Measurements from ENCODE around the gene VANGL2. TPM values are rescaled to one million over a fixed set of nuclear protein-coding genes. Genes with fewer than 3 reads are reported as not detected.

Gene VANGL2
- total and polyA plus RNA-seq, 2 of the 4 experiments (the other 2 are of a cell fraction), result 0.36 to 3.6 TPM

GRCh38 chr1:160425847-160426246 lies 25.5 kb downstream of the VANGL2 start:
- no TSS peak for BruUV-seq (replicated peaks)
- Histone ChIP-seq H3K9me3 (ENCODE audit: control insufficient read depth, insufficient read depth, low read length) (no peaks in the 10 kb centered on the region), H3K79me1 (ENCODE audit: low read depth in 1 of 2, low read length in 2 of 2) (no peaks in the 10 kb centered on the region), H3K4me3 (ENCODE audit: insufficient read depth, low read depth, low read length) (no peak overlapping the region), H3K14ac (replicated peaks; ENCODE audit: low read depth, low read length) (no peak overlapping the region), H3K27me3 (ENCODE audit: control insufficient read depth, insufficient read depth, low read length) (no peaks in the 10 kb centered on the region), H3K18ac (ENCODE audit: low read depth, low read length) (no peak overlapping the region), H4K20me1 (ENCODE audit: insufficient read depth, low read length) (no peaks in the 10 kb centered on the region; the same call in 1 of the 2 replicates), H3K23ac (ENCODE audit: low read depth, low read length) (no peak overlapping the region), H2BK15ac (ENCODE audit: low read depth, low read length) (no peak overlapping the region), H2AFZ (replicated peaks; ENCODE audit: low read length, poor library complexity) (no peak overlapping the region), H4K5ac (ENCODE audit: low read depth, low read length) (no peak overlapping the region), H4K8ac (ENCODE audit: low read depth in 2 of 2, low read length in 2 of 2) (no peak overlapping the region), H3K27ac (ENCODE audit: insufficient read depth, low read length) (no peak overlapping the region), H2AK5ac (ENCODE audit: low read depth, low read length) (no peak overlapping the region), H3K9me1 (ENCODE audit: insufficient read depth, low read length) (no peaks in the 10 kb centered on the region), H2BK120ac (ENCODE audit: low read depth, low read length) (no peak overlapping the region), H3K4ac (ENCODE audit: low read depth, low read length) (no peak overlapping the region), H3K56ac (ENCODE audit: extremely low read depth, insufficient read depth, low read length) (no peak overlapping the region), H3K4me2 (ENCODE audit: low read depth, low read length) (no peak overlapping the region), H2AK9ac (replicated peaks; ENCODE audit: low read depth, low read length, poor library complexity) (no peak overlapping the region), H4K91ac (ENCODE audit: insufficient read depth, low read depth, low read length) (no peak overlapping the region), H2BK20ac (ENCODE audit: low read depth, low read length) (no peak overlapping the region), H2BK5ac (ENCODE audit: low read depth, low read length, poor library complexity, severe bottlenecking) (no peak overlapping the region), H3K36me3 (ENCODE audit: control insufficient read depth, insufficient read depth, low read length) (peaks cover 4% of the 10 kb centered on the region; the same call in 1 of the 2 replicates), H3K9ac (ENCODE audit: low read depth, low read length) (no peak overlapping the region), H3K4me1 (ENCODE audit: control insufficient read depth, insufficient read depth, low read length) (no peaks in the 10 kb centered on the region)
- no peak for TF ChIP-seq MXI1 (IDR thresholded peaks at IDR 0.05; ENCODE audit: borderline replicate concordance, low read depth, low read length)
- no peak for TF ChIP-seq USF2 (IDR thresholded peaks at IDR 0.05; ENCODE audit: low read depth, low read length)
- no peak for TF ChIP-seq FOS (IDR thresholded peaks at IDR 0.05; ENCODE audit: low read depth, low read length)
- no peak for TF ChIP-seq NFE2L2 (IDR thresholded peaks at IDR 0.05; ENCODE audit: low read depth, low read length)
- no peak for TF ChIP-seq MAFK (IDR thresholded peaks at IDR 0.05; ENCODE audit: low read depth, low read length)
- no peak for TF ChIP-seq SMC3 (IDR thresholded peaks at IDR 0.05; ENCODE audit: low read depth, low read length)
- TF ChIP-seq CHD1 (IDR thresholded peaks at IDR 0.05; ENCODE audit: low read depth, low read length), result no peak
- no peak for TF ChIP-seq RAD21 (IDR thresholded peaks at IDR 0.05; ENCODE audit: low read length)
- TF ChIP-seq CTCF (conservative IDR thresholded peaks at IDR 0.05; ENCODE audit: low read depth, low read length), result no peak
- no peak for TF ChIP-seq POLR2A (IDR thresholded peaks at IDR 0.05; ENCODE audit: low read depth, low read length)
- no peak for TF ChIP-seq RCOR1 (IDR thresholded peaks at IDR 0.05; ENCODE audit: insufficient replicate concordance, low read length)
- no peak for TF ChIP-seq MAZ (IDR thresholded peaks at IDR 0.05; ENCODE audit: borderline replicate concordance, low read depth, low read length)
- no peak for TF ChIP-seq RFX5 (IDR thresholded peaks at IDR 0.05; ENCODE audit: low read depth, low read length)
- TF ChIP-seq, protein P1, sequence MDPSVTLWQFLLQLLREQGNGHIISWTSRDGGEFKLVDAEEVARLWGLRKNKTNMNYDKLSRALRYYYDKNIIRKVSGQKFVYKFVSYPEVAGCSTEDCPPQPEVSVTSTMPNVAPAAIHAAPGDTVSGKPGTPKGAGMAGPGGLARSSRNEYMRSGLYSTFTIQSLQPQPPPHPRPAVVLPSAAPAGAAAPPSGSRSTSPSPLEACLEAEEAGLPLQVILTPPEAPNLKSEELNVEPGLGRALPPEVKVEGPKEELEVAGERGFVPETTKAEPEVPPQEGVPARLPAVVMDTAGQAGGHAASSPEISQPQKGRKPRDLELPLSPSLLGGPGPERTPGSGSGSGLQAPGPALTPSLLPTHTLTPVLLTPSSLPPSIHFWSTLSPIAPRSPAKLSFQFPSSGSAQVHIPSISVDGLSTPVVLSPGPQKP (IDR thresholded peaks at IDR 0.05; ENCODE audit: borderline replicate concordance, low read depth, low read length), result no peak
- TF ChIP-seq BHLHE40 (IDR thresholded peaks at IDR 0.05; ENCODE audit: low read depth, low read length), result no peak
- TF ChIP-seq CEBPB (IDR thresholded peaks at IDR 0.05; ENCODE audit: low read depth, low read length), result no peak
- WGBS, 2 experiments (ENCODE audit: extremely low coverage in 2 of 2, insufficient read length in 1 of 2), result no CpG with 5 or more reads among the region's 5 CpGs
- ChIA-PET CTCF (no interaction called here), POLR2A (ENCODE audit: unreplicated experiment) (no interaction called here)
- no peak for ATAC-seq (ENCODE audit: low read depth)
- dilution Hi-C loops (cut with HindIII; ENCODE audit: low sequenced_read_pairs, unreplicated experiment) (no loop called here), intact Hi-C loops (cut with micrococcal nuclease) (no loop called here), in situ Hi-C loops (cut with MboI; ENCODE audit: low sequenced_read_pairs) (loop anchor here (5.0 kb wide), 1 partner anchor 181 kb away; no protein-coding TSS in a partner anchor)
- DNase-seq, result no peak

All from IMR-90 (cell line).